GM21619 (cell line): ENCODE results near the gene MEIG1.
"Not testable (repeated sequence)": the region's sequence is repeated elsewhere in the genome, so short reads cannot be mapped to it uniquely, and the experiment has no call there.

Source experiments
- ATAC-seq: cut with Tn5 transposase; IDR thresholded peaks from one replicate; pipeline ENCODE4 v1.9.1; 2021; ENCODE audit not compliant: unreplicated experiment

MEIG1 gene

DNA sequence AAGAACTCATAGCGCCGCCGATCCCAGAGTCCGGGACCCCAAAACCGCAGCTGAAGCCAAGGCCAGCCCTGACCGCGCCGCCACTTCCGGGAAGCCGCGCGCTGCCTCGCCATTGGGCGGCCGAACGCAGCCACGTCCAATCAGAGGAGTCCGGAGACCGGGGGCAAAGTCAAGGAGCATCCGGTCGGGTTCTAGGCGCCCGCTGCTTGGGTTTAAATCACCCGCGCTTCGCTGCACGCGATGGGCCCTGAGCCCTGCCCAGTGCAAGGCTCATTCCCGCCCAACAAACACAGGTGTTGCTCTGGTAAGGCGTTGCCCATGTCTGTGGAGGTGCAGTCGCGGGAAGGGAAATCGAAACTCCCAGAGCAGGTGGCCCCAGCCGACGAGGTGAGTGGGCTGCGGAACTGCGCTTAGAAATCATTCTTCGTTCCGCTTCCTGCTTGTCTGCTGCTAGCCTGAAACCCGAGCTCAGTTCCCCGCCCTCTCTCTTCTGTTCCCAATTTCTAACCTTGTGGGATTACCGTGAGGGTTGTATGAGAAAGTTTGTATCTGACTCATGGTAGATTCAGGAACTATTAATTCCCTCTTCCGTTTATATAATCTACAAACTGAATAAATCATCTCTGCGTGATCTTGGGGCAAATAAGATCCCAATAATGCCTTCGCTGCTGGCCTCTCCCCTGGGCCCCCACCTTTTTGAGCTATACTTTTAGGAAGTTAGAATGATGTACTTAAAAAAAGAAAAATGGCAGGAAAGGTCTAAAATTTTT lies 5.0 kb upstream of the MEIG1 start, which contains the start of gene DCLRE1C:
Gene DCLRE1C (minus strand): TSS at position 96 of the 770 bp plus-strand sequence. CDS start 86 bp downstream, at position 10.
- peak; percentile 68 for ATAC-seq

DNA sequence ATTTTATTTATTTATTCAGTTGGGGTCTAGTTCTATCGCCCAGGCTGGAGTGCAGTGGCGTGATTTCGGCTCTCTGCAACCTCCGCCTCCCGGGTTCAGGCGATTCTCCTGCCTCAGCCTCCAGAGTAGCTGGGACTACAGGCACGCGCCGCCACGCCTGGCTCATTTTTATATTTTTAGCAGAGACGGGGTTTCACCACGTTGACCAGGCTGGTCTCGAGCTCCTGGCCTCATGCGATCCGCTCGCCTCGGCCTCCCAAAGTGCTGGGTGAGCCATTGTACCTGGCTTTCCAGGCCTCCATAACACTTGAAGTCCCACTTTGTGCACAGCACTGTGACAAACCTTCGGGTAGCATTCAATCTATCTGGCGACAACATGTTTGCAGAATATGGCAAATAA lies 4.3 kb upstream of the MEIG1 start:
- no peak for ATAC-seq

DNA sequence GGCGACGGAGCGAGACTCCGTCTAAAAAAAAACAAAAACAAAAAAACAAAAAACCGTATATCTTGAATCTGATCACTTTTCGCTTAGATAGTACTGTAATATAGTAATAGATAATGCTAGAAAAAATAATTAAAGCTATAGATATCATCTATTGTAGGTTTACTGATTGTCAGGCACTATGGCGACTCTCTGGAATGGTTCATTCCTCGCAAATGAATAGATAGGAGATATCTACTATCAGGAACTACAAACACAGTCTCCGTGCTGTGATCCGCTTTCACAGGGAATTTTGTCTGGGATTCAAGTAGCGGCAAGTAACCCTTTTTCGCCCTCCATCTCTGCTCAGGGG lies 342 bp upstream of the MEIG1 start:
- ATAC-seq = no peak

DNA sequence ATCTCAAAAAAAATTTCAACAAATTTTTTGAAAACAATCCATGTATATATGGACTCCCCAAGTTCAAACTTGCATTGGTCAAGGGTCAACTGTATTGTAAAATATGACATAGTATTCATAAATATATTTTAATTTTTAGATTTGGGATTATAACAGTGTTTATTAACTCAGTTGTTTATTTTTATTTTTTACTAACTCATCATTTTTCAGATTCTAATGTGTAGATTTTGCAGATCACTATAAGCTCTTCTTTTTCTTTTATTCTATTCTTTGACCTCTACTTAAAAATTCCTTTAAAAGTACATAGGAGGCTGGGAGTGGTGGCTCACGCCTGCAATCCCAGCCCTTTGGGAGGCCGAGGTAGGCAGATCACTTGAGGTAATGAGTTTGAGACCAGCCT lies 8.7 kb downstream of the MEIG1 start:
- no peak for ATAC-seq

DNA sequence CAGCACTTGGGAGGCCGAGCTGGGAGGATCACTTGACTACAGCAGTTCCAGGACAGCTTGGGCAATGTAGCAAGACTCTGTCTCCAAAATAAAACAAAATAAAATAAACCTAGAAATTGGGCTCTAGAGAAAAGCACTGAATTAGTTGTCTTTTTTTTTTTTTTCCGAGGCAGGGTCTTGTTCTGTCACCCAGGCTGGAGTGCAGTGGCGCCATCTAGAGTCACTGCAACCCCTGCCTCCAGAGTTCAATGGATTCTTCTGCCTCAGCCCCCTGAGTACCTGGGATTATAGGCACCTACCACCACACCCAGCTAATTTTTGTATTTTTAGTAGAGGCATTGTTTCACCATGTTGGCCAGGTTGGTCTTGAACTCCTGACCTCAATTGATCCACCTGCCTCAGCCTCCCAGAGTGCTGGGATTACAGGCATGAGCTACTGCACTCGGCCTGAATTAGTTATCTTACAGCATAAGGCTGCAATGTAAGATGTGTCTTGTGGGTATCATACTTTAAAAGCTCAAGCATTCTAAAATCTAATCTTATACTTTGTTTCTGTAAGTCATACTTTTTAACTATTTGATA lies 12.8 kb downstream of the MEIG1 start:
- ATAC-seq = no peak

DNA sequence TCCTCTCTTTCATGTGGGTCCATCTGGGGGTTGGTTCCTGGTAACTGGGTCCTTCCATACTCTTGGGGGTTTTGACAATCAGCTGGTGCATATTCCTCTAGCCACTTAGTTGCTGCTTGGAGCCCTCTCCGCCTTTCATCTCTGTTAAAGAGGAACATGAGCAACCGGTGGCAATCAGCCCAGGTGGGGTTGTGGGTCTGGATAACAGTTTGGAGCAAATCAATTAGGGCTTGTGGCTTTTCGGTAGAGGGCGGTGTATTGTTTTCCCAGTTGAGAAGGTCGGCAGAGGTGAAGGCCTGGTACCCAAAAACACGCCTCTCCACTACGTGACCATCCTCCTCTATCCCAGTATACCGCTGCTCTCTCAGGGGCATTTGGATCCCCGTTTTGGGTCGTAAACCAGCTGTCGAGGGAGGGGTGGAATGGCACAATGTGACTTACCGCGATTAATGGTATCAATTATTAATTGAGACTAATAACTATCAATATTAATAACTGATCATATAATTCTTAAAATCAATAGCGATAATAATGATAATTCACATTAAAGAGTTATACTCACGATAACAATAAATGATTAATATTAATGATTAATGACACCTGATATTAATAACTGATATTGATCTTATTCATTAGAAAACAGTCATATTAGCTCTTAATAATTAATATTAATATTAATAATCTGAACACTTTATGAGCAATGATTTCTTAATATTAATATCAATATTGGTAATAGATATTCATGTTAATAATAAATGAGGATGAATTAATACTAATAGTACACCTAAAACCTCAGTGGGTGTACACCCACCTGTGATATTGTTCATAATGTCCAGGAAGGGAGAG lies 15.2 kb downstream of the MEIG1 start:
- ATAC-seq = not testable (repeated sequence)

DNA sequence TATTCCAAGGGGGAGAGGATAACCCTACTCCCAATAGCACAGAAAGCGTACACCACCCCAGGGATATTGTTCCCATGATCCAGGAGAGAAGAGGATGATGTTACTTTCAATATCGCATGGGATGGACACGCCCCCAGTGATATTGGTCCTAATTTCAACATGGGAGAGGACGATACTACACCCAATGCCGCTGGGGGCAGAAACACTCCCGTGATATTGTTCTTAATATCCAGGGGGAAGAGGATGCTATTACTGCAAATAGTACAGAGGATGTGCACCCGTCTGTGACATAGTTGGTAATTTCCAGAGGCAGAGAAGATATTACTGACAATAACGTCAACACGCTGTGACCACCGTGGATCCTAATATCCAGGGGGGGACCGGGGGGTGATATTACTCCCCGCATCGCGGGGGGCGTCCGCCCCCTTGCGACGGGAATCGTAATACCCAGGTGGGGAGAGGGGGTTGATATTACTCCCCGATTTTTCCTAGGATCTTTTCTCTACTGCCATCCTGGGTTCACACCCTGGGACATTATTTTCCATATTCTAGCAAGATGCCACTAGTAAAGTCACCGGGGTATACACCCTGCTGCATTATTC lies 16.6 kb downstream of the MEIG1 start:
- ATAC-seq = no peak

DNA sequence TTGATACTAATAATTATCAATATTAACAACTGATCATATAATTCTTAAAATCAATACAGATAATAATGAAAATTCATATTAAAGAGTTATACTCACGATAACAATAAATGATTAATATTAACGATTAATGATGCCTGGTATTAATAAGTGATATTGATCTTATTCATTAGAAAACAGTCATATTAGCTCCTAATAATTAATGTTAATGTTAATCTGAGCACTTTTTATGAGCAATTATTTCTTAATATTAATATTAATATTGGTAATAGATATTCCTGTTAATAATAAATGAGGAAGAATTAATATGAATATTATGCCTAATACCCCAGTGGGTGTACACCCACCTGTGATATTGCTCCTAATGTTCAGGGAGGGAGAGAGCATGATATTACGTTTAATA lies 23.6 kb downstream of the MEIG1 start:
- no peak for ATAC-seq

DNA sequence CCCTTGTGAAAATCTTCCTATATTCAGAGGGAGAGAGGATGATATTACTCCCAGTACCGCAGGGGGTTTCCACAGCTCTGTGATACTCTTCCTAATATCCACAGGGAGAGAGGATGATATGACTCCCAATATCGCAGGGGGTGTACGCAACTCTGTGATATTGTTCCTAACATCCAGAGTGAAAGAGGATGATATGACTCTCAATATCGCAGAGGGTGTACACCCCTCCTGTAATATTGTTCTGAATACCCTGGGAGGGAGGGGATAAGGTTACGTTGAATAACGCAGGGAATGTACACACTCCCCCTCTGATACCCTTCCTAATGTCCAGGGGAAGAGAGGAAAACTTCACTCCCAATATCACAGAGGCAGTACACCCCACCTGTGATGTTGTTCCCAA lies 30.4 kb downstream of the MEIG1 start:
- not testable (repeated sequence) for ATAC-seq

DNA sequence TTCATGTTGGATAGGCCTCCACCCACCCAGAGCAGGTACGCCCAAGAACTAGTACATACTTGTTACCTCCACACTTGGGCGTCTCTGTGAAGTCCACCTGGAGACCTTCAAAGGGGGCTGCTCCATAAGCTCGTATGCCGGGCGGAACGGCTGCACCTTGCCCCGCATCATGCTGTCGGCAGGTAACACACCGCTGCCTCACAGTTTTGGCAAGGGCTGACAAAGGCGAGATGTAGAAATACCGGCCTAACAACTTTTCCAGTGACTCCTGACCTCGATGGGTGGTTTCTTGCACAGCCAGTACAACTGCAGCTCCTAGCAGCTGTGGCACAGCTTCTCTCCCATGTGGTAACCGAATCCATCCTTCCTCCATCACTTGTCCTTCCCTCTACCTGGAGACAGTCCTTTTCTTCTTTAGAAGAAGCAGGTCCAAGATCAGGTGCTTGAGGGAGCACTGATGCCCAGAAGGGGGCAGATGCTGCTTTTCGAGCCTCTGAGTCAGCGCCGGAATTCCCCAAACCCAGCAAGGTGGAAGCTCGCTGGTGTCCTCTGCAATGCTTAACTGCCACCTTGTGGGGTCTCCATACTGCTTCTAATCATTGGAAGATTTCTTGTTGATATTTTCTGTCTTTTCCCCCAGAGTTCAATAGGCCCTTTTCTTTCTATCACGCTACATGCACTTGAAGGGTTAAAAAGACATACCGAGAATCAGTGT lies 32.0 kb downstream of the MEIG1 start:
- not testable (repeated sequence) for ATAC-seq

DNA sequence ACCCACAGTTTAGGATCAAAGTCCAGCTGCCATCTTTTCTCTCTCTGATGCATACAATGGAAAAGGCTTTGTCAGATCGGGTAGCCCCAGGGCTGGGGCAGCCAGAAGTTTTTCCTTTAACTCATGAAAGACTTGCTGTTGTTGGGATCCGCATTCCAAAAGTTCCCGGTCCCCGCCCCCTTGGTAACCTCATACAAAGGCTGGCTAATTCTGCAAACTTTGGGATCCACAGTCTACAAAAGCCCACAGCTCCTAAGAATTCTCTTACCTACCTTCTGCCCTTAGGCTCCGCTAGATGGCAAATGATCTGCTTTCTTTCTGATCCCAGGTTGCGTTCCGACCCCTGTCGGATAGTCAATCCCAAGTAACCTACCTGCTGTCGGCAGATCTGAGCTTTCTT lies 33.1 kb downstream of the MEIG1 start:
- not testable (repeated sequence) for ATAC-seq

DNA sequence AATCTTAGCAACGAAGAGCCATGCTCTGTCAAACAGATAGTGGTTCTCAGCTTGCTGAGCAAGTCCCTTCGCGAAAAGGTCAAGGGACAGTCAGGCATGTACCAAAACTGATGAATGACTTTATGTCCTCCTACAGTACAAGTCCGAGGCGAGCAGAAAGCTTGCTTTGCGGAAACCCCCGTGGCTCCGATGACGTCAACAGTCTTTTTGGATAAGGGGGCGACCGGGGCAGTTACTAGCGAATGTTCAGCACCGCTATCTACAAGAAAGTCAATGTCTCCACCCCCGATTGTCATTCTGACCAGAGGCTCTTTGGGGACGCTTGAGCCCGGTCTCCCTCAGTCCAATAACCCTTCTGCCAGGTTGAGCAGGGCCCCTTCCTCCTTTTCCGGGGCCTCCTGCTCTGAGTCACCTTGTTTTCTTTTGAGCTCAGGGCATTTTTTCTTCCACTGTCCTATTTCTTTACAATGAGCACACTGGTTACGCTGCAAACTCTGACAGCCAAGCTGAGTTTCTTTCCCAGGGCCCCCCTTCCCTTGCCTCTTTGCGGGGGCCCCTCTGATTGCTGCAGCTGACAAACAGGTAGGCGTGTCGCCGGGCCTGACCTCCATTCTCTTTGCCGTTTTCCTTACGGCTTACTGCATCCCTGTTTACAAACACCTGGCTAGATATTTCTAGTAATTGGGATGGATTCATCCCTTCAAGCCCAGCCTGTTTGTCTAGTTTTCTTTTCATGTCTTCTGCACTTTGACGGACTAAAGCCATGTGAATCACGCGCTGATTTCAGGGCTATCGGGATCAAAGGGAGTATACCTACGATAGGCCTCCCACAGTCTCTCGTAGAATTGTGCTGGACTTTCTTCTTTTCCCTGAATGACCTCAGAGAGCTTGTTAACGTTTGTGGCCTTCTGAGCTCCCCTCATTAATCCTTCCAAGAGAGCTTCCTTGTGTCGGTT lies 34.6 kb downstream of the MEIG1 start:
- ATAC-seq = not testable (repeated sequence)

DNA sequence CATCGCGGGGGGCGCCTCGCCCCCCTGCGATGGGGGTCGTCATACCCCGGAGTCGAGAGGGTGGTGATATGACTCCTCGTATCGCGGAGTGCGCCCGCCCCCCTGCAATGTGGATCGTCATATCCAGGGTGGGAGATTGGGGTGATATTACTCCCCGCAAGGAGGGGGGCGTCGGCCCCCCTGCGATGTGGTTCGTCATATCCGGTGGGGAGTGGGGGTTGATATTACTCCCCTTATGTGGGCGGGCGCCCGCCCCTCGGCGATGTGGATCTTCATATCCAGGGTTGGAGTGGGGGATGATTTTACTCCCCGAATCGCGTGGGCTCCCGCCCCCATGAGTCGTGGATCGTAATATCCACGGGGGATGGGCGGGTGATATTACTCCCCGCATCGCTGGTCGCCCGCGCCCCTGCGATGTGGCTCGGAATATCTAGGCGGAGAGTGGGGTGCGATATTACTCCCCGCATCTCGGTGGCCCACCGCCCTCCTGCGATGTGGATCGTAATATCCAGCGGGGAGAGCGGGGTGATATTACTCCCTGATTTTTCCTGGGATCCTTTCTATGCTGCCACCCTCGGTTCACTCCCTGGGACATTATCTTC lies 36.9 kb downstream of the MEIG1 start:
- no peak for ATAC-seq

DNA sequence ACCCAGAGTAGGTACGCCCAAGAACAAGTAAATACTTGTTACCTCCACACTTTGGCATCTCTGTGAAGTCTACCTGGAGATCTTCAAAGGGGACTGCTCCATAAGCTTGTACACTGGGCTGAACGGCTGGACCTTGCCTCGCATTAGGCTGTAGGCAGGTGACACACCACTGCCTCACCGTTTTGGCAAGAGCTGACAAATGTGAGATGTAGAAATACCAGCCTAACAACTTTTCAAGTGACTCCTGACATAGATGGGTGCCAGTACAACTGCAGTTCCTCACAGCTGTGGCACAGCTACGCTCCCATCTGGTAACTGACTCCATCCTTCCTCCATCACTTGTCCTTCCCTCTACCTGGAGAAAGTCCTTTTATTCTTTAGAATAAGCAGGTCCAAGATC lies 54.3 kb downstream of the MEIG1 start:
- not testable (repeated sequence) for ATAC-seq

DNA sequence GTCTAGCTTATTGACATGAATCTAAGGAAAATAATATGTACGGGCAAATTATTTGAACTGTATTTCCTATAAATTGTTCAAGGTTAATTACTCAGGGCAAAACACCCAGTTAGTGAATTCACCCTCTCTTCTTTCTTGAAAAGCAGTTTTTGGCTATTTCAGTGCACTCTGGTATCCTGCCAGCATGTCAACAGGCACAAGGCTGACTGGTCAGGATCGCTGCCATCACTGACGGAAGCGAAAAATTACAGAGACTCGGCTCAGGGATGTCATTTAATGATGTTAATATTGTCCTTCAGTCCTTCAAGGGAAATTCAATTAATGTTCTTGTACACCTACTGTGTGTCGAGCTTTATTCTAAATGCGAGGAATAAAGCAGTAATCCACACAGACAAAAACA lies 56.3 kb downstream of the MEIG1 start:
- no peak for ATAC-seq

DNA sequence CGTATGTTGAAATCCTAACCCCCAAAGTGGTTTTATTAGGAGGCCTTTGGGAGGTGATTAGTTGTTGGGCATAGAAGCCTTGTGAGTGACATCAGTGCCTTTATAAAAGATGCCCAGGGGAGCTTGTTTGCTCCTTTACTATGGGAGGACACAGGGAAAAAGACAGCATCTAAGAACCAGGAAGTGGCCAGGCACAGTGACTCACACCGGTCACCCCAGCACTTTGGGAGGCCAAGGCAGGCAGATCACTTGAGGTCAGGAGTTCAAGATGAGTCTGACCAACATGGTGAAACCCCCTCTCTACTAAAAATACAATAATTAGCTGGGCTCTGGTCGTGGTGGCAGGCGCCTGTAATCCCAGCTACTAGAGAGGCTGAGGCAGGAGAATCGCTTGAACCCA lies 61.8 kb downstream of the MEIG1 start:
- ATAC-seq = not testable (repeated sequence)
